NCI-H1092 (cell line): ENCODE results near the gene C5orf63.
"Not testable (repeated sequence)": the region's sequence is repeated elsewhere in the genome, so short reads cannot be mapped to it uniquely, and the experiment has no call there.

Experiments
- DNase-seq: peaks from one replicate; lab custom pipeline; 2025; lab: John Stamatoyannopoulos, UW

C5orf63 gene

GRCh38 chr5:127074466-127074865 lies 1.2 kb upstream of the C5orf63 start:
- no peak for DNase-seq

- DNase-seq: no peak
These were observed 3.1 kb downstream of the C5orf63 start for GRCh38 chr5:127070243-127070642.

GRCh38 chr5:127068493-127069214 lies 4.6 kb downstream of the C5orf63 start:
- no peak for DNase-seq

GRCh38 chr5:127066721-127067120 lies 6.6 kb downstream of the C5orf63 start:
- DNase-seq: no peak

- no peak for DNase-seq
These were observed 9.0 kb downstream of the C5orf63 start for GRCh38 chr5:127064253-127064840.

- DNase-seq: no peak
These were observed 9.9 kb downstream of the C5orf63 start for GRCh38 chr5:127063257-127063913.

- DNase-seq: no peak
These were observed 11.3 kb downstream of the C5orf63 start for GRCh38 chr5:127061956-127062355.

GRCh38 chr5:127061537-127061936 lies 11.8 kb downstream of the C5orf63 start:
- DNase-seq: no peak

GRCh38 chr5:127060470-127060985 lies 12.8 kb downstream of the C5orf63 start:
- no peak for DNase-seq

- DNase-seq: no peak
These were observed 16.4 kb downstream of the C5orf63 start for GRCh38 chr5:127056896-127057295.

GRCh38 chr5:127055880-127056653 lies 17.2 kb downstream of the C5orf63 start:
- DNase-seq: no peak

GRCh38 chr5:127053551-127053950 lies 19.8 kb downstream of the C5orf63 start:
- not testable (repeated sequence) for DNase-seq

GRCh38 chr5:127053049-127053448 lies 20.3 kb downstream of the C5orf63 start:
- no peak for DNase-seq

GRCh38 chr5:127051591-127051990 lies 21.7 kb downstream of the C5orf63 start:
- DNase-seq: no peak

- DNase-seq: no peak
These were observed 26.8 kb downstream of the C5orf63 start for GRCh38 chr5:127046343-127047072.

- no peak for DNase-seq
These were observed 30.7 kb downstream of the C5orf63 start for GRCh38 chr5:127042593-127042992.

GRCh38 chr5:127041571-127041970 lies 31.7 kb downstream of the C5orf63 start:
- DNase-seq: no peak

GRCh38 chr5:127040796-127041520 lies 32.3 kb downstream of the C5orf63 start:
- peak; percentile 30 for DNase-seq

- DNase-seq: no peak
These were observed 34.8 kb downstream of the C5orf63 start for GRCh38 chr5:127038550-127038949.

GRCh38 chr5:127031863-127032232 lies 41.5 kb downstream of the C5orf63 start:
- no peak for DNase-seq
